Naive thymus-derived CD4-positive, alpha-beta T cell (primary cell): Measurements from ENCODE around the gene RPTOR. TPM values are rescaled to one million over a fixed set of nuclear protein-coding genes. Genes with fewer than 3 reads are reported as not detected.
A peak's percentile ranks its signal among the peaks of the same experiment; 100 is the strongest.

ENCODE experiments used
- ATAC-seq: fragments of 150-1000 bp; cut with Tn5 transposase; 2 replicates; pipeline ENCODE4 v1.10.0; 2021; ENCODE audit warnings: mild to moderate bottlenecking, moderate library complexity
- CTCF ChIA-PET: fragments of 350-600 bp; sonication (Branson Sonifier 250); formaldehyde crosslinking; loops from one replicate; lab custom pipeline; 2021; ENCODE audit warnings: antibody characterized with exemption; lab: Charles Lee
- POLR2A ChIA-PET: fragments of 350-600 bp; sonication (Branson Sonifier 250); formaldehyde crosslinking; loops from one replicate; lab custom pipeline; 2021; ENCODE audit warnings: antibody characterized with exemption, inconsistent platforms; lab: Charles Lee
- DNase-seq, 9 donors: peaks; one replicate each; pipeline versions ENCODE4 v3.0.0 to v3.0.0-alpha.2; 2020 to 2022; ENCODE audit warnings: mixed read lengths in 1 of 9
- H3K27ac ChIP-seq: one replicate; pipeline ENCODE4 v1.7.0; 2013; ENCODE audit warnings: mild to moderate bottlenecking, low read depth, low read length, moderate library complexity
- H3K27me3 ChIP-seq, 2 donors: one replicate each; pipeline ENCODE4 v1.7.0; 2013; ENCODE audit warnings: low read length in 2 of 2, mild to moderate bottlenecking in 2 of 2, moderate library complexity in 2 of 2; ENCODE audit not compliant: control insufficient read depth in 2 of 2, insufficient read depth in 2 of 2
- H3K36me3 ChIP-seq, 3 experiments: 1 replicate in 2 of 3; 2 replicates in 1 of 3; pipeline ENCODE4 v1.7.0; 2013; ENCODE audit warnings: low read length in 3 of 3, mild to moderate bottlenecking in 3 of 3, moderate library complexity in 1 of 3; ENCODE audit not compliant: insufficient read depth in 3 of 3, control insufficient read depth in 2 of 3
- H3K4me1 ChIP-seq, 2 donors: one replicate each; pipeline ENCODE4 v1.7.0; 2013; ENCODE audit warnings: low read length in 2 of 2, mild to moderate bottlenecking in 2 of 2, moderate library complexity in 1 of 2; ENCODE audit not compliant: control insufficient read depth in 2 of 2, insufficient read depth in 2 of 2
- H3K4me3 ChIP-seq: 2 replicates; pipeline ENCODE4 v1.7.0; 2013; ENCODE audit warnings: mild to moderate bottlenecking, low read length
- H3K9me3 ChIP-seq, 3 experiments: 1 replicate in 2 of 3; 2 replicates in 1 of 3; pipeline ENCODE4 v1.7.0; 2013; ENCODE audit warnings: low read length in 3 of 3; ENCODE audit not compliant: control insufficient read depth in 2 of 3
- H3K27ac Mint-ChIP-seq, 9 donors: one replicate each; pipeline ENCODE4 v1.8.0; 2020 to 2022; ENCODE audit warnings: mixed read lengths in 9 of 9, mild to moderate bottlenecking in 8 of 9, moderate library complexity in 5 of 9, inconsistent platforms in 2 of 9
- H3K27me3 Mint-ChIP-seq, 5 donors: one replicate each; pipeline ENCODE4 v1.8.0; 2021 to 2022; ENCODE audit warnings: mixed read lengths in 5 of 5, mild to moderate bottlenecking in 1 of 5
- H3K36me3 Mint-ChIP-seq, 5 donors: one replicate each; pipeline ENCODE4 v1.8.0; 2020 to 2022; ENCODE audit warnings: mixed read lengths in 5 of 5, mild to moderate bottlenecking in 3 of 5, inconsistent platforms in 1 of 5
- H3K4me1 Mint-ChIP-seq, 7 donors: one replicate each; pipeline ENCODE4 v1.8.0; 2020 to 2022; ENCODE audit warnings: mixed read lengths in 7 of 7, mild to moderate bottlenecking in 3 of 7, inconsistent platforms in 1 of 7
- H3K4me3 Mint-ChIP-seq, 10 donors: one replicate each; pipeline ENCODE4 v1.8.0; 2020 to 2022; ENCODE audit warnings: mild to moderate bottlenecking in 10 of 10, mixed read lengths in 10 of 10, moderate library complexity in 6 of 10, inconsistent platforms in 2 of 10
- H3K9me3 Mint-ChIP-seq, 11 donors: one replicate each; pipeline ENCODE4 v1.8.0; 2020 to 2022; ENCODE audit warnings: mixed read lengths in 11 of 11, mild to moderate bottlenecking in 4 of 11, inconsistent platforms in 1 of 11, moderate library complexity in 1 of 11
- intact Hi-C, 2 donors: fragments of 100-400 bp; cut with micrococcal nuclease; formaldehyde crosslinking; loops; one replicate each; pipeline ENCODE4 v1.15.1; 2023
- polyA plus RNA-seq, 2 donors: library from polyadenylated mRNA; unstranded; fragments of 300-500 nt; fragmentation: Illumina TruSeq; gene quantifications; one replicate each; pipeline ENCODE4 v1.2.3, GENCODE V29; 2021
- total RNA-seq, 6 experiments: library from RNA in 5 of 6; stranded (reverse) in 5 of 6; gene quantifications; 1 replicate in 5 of 6; 2 replicates in 1 of 6; pipeline ENCODE4 v1.2.3 and lab custom pipeline; 2021 to 2026

Gene RPTOR
- total and polyA plus RNA-seq, 7 experiments from 2014 or later, result 10.9 to 89.8 (median 59.9) TPM

DNA sequence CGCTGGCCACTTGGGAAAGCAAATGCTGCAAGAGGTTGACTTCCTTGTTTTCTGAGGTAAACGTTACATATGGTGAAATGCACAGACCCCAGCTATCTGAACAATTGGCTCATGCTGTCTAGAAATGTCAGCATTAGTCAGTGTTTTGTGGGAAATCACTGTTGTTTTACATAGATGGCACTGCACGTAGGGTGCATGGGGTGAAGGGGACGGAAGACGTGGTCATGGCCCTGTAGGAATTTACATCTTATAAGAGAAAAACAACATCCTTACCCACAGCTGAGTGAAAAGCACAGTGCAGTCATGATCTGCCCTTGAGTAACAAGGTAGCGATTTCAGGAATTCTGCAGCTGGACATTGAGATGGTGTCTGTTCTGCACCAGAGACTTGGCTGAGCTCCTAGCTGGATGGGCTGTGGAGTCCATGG is 15.2 kb downstream of the RPTOR start:
- no peaks in the 10 kb centered on the region for H3K27me3 ChIP-seq
- H3K4me1 ChIP-seq, result no peaks in the 10 kb centered on the region
- ATAC-seq (no peak), DNase-seq (no peak)
- no peak overlapping the region for H3K27ac ChIP-seq
- Mint-ChIP-seq H3K27me3 (no peaks in the 10 kb centered on the region), H3K27ac (peak overlapping the region in 1 of 9 donors; percentile 45), H3K36me3 (peaks cover 0 to 17% (median 4%) of the 10 kb centered on the region in 5 donors), H3K9me3 (peaks cover 0 to 1% (median 0%) of the 10 kb centered on the region in 11 donors), H3K4me3 (no peak overlapping the region), H3K4me1 (peaks cover 11 to 30% (median 23%) of the 10 kb centered on the region in 7 donors)
- no peak overlapping the region for H3K4me3 ChIP-seq
- peaks cover 0 to 16% (median 0%) of the 10 kb centered on the region in 3 experiments for H3K36me3 ChIP-seq
- ChIA-PET POLR2A (no interaction called here), CTCF (no interaction called here)
- H3K9me3 ChIP-seq, result no peaks in the 10 kb centered on the region
- intact Hi-C loops, result no loop called here

DNA sequence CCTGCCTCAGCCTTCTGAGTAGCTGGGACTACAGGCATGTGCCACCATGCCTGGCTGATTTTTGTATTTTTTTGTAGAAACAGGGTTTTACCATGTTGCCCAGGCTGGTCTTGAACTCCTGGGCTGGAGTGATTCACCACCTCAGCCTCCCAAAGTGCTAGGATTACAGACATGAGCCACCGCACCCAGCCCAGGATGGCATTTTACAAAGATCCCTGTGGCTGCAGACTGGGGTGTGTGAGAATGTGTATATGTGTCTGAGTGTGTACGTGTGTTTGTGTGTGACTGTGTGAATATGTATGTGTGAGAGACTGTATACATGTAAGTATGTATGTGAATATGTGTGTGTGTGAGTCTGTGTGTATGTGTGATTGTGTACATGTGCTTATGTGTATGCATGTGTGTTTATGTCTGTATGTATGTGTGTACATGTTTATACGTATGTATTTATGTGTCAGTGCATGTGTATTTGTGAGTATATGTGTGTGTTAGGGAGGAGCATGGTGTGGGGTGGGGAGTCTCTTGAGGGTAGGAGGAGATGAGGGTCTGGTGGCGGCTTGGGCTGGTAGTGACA is 17.0 kb downstream of the RPTOR start:
- no peaks in the 10 kb centered on the region for H3K4me1 ChIP-seq
- Mint-ChIP-seq H3K27ac (no peak overlapping the region), H3K9me3 (peaks cover 0 to 1% (median 0%) of the 10 kb centered on the region in 11 donors), H3K4me3 (no peak overlapping the region), H3K27me3 (no peaks in the 10 kb centered on the region), H3K36me3 (peaks cover 0 to 17% (median 4%) of the 10 kb centered on the region in 5 donors), H3K4me1 (peaks cover 15 to 32% (median 25%) of the 10 kb centered on the region in 7 donors)
- H3K9me3 ChIP-seq, result no peaks in the 10 kb centered on the region
- no peak overlapping the region for H3K4me3 ChIP-seq
- intact Hi-C loops, result no loop called here
- no peak overlapping the region for H3K27ac ChIP-seq
- CTCF ChIA-PET, result interaction anchor here (1.5 kb wide), 1 partner anchor 15 kb away, joined by 4 read pairs; no protein-coding TSS in a partner anchor
- ATAC-seq, result no peak
- peaks cover 0 to 7% (median 0%) of the 10 kb centered on the region in 3 experiments for H3K36me3 ChIP-seq
- no peak for DNase-seq
- H3K27me3 ChIP-seq, result no peaks in the 10 kb centered on the region
- POLR2A ChIA-PET, result no interaction called here

- Histone ChIP-seq H3K4me3 (no peak overlapping the region), H3K27me3 (no peaks in the 10 kb centered on the region), H3K9me3 (no peaks in the 10 kb centered on the region), H3K36me3 (peaks cover 0 to 1% (median 0%) of the 10 kb centered on the region in 3 experiments), H3K4me1 (no peaks in the 10 kb centered on the region), H3K27ac (no peak overlapping the region)
- ChIA-PET CTCF (interaction anchor here (1.2 kb wide), 2 partner anchors 9 to 11 kb away, joined by 3 read pairs; no protein-coding TSS in a partner anchor), POLR2A (no interaction called here)
- intact Hi-C loops, result no loop called here
- no peak for ATAC-seq
- H3K9me3 Mint-ChIP-seq, result peaks cover 0 to 3% (median 0%) of the 10 kb centered on the region in 11 donors
- H3K4me1 Mint-ChIP-seq, result peaks cover 15 to 35% (median 25%) of the 10 kb centered on the region in 7 donors
- H3K27me3 Mint-ChIP-seq, result no peaks in the 10 kb centered on the region
- no peak for DNase-seq
- H3K4me3 Mint-ChIP-seq, result no peak overlapping the region
- peak overlapping the region in 2 of 9 donors; percentile 11 to 33 for H3K27ac Mint-ChIP-seq
- H3K36me3 Mint-ChIP-seq, result peaks cover 0 to 16% (median 5%) of the 10 kb centered on the region in 5 donors
Observed at GRCh38 chr17:80564545-80564944, 19.9 kb downstream of the RPTOR start.

DNA sequence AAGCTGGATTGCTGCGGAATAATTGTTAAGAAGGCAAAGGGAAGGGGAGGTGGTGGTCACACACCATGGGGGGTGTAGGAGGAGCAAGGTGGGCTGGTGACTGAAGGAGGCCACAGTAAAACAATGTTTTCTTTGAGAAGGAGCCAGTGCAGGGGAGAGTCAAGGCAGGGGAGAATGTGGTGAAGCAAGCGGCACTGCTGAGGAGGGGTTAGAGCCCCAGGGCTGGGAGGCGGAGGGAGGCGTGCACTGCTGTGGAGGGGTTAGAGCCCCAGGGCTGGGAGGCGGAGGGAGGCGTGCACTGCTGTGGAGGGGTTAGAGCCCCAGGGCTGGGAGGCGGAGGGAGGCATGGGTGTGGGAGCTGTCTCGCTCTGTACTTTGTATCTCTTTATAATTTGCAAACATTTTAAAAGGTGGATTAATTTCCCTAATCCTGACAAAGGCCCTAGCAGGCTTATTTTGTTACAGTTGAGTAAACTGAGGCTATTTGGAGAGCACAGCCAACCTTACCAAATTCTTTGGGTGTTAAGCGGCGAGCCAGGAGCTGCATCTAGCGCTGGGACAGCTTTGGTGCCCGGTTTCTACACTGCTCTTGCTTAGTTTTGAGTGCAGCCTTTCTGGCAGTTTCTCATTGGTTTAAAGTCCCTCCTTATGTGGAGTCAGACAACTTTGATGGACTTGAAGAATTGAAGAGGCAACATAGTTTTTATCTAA is 20.9 kb downstream of the RPTOR start:
- Histone ChIP-seq H3K27me3 (no peaks in the 10 kb centered on the region), H3K9me3 (no peaks in the 10 kb centered on the region), H3K27ac (no peak overlapping the region), H3K4me3 (no peak overlapping the region), H3K36me3 (no peaks in the 10 kb centered on the region), H3K4me1 (no peaks in the 10 kb centered on the region)
- Mint-ChIP-seq H3K27ac (peak overlapping the region in 2 of 9 donors; percentile 33 to 66), H3K4me1 (peaks cover 15 to 35% (median 24%) of the 10 kb centered on the region in 7 donors), H3K36me3 (peaks cover 0 to 18% (median 10%) of the 10 kb centered on the region in 5 donors), H3K9me3 (peaks cover 0 to 3% (median 0%) of the 10 kb centered on the region in 11 donors), H3K4me3 (no peak overlapping the region), H3K27me3 (no peaks in the 10 kb centered on the region)
- POLR2A ChIA-PET, result no interaction called here
- ATAC-seq (no peak), DNase-seq (no peak)
- intact Hi-C loops, result no loop called here
- CTCF ChIA-PET, result interaction anchor here (1.0 kb wide), 1 partner anchor 10 kb away, joined by 4 read pairs; no protein-coding TSS in a partner anchor

GRCh38 chr17:80566054-80566400 is 21.4 kb downstream of the RPTOR start:
- ChIA-PET POLR2A (interaction anchor here (0.7 kb wide), 2 partner anchors 10 to 11 kb away, joined by 3 to 6 read pairs; no protein-coding TSS in a partner anchor), CTCF (interaction anchor here (1.0 kb wide), 1 partner anchor 10 kb away, joined by 4 read pairs; no protein-coding TSS in a partner anchor)
- H3K27me3 ChIP-seq, result no peaks in the 10 kb centered on the region
- no peaks in the 10 kb centered on the region for H3K36me3 ChIP-seq
- no peak overlapping the region for H3K4me3 ChIP-seq
- no peak overlapping the region for H3K4me3 Mint-ChIP-seq
- intact Hi-C loops, result no loop called here
- no peak overlapping the region for H3K27ac ChIP-seq
- H3K27ac Mint-ChIP-seq, result no peak overlapping the region
- H3K4me1 Mint-ChIP-seq, result peaks cover 18 to 35% (median 24%) of the 10 kb centered on the region in 7 donors
- no peaks in the 10 kb centered on the region for H3K27me3 Mint-ChIP-seq
- H3K9me3 ChIP-seq, result no peaks in the 10 kb centered on the region
- H3K4me1 ChIP-seq, result no peaks in the 10 kb centered on the region
- ATAC-seq (no peak), DNase-seq (no peak)
- H3K9me3 Mint-ChIP-seq, result peaks cover 0 to 3% (median 0%) of the 10 kb centered on the region in 11 donors
- H3K36me3 Mint-ChIP-seq, result peaks cover 0 to 22% (median 14%) of the 10 kb centered on the region in 5 donors

GRCh38 chr17:80568246-80568645 is 23.6 kb downstream of the RPTOR start:
- Histone ChIP-seq H3K4me1 (no peaks in the 10 kb centered on the region), H3K36me3 (no peaks in the 10 kb centered on the region), H3K27ac (no peak overlapping the region), H3K27me3 (no peaks in the 10 kb centered on the region), H3K9me3 (no peaks in the 10 kb centered on the region), H3K4me3 (no peak overlapping the region)
- Mint-ChIP-seq H3K4me1 (peaks cover 13 to 33% (median 23%) of the 10 kb centered on the region in 7 donors), H3K36me3 (peaks cover 0 to 32% (median 26%) of the 10 kb centered on the region in 5 donors), H3K27me3 (no peaks in the 10 kb centered on the region), H3K4me3 (no peak overlapping the region), H3K27ac (peak overlapping the region in 3 of 9 donors; percentile 12 to 43 (median 17)), H3K9me3 (peaks cover 0 to 10% (median 3%) of the 10 kb centered on the region in 11 donors)
- DNase-seq, result no peak
- CTCF ChIA-PET, result no interaction called here
- POLR2A ChIA-PET, result no interaction called here
- intact Hi-C loops, result no loop called here
- ATAC-seq, result no peak
